Esophagus muscularis mucosa (tissue), 4 donors: ENCODE results near the gene TK2. TPM values are rescaled to one million over a fixed set of nuclear protein-coding genes. Genes with fewer than 3 reads are reported as not detected.

Source experiments
- DNase-seq: peaks from one replicate; pipeline ENCODE4 v3.0.0-alpha.2; 2017; ENCODE audit errors: extremely low spot score
- H3K27ac ChIP-seq, 4 donors: fragments of 200-600 bp; sonication (generic); replicated peaks in 1 of 4; 1 replicate in 3 of 4; 2 replicates in 1 of 4; pipeline ENCODE4 v1.5.1; 2016 to 2019; ENCODE audit warnings: mild to moderate bottlenecking in 1 of 4
- H3K27me3 ChIP-seq, 4 donors: fragments of 200-600 bp; sonication (generic); one replicate each; pipeline versions ENCODE4 v1.5.1 to v1.6.0; 2016 to 2019
- H3K36me3 ChIP-seq, 4 donors: fragments of 200-600 bp; sonication (generic); one replicate each; pipeline ENCODE4 v1.5.1; 2016 to 2019
- H3K4me1 ChIP-seq, 4 donors: fragments of 200-600 bp; sonication (generic); one replicate each; pipeline ENCODE4 v1.5.1; 2016 to 2019
- H3K4me3 ChIP-seq, 4 donors: fragments of 200-600 bp; sonication (generic); 1 replicate in 2 of 4; 2 replicates in 2 of 4; pipeline ENCODE4 v1.5.1; 2016 to 2019; ENCODE audit warnings: mild to moderate bottlenecking in 4 of 4, moderate library complexity in 1 of 4
- H3K9me3 ChIP-seq, 4 donors: fragments of 200-600 bp; sonication (generic); 1 replicate in 3 of 4; 2 replicates in 1 of 4; pipeline ENCODE4 v1.5.1; 2016 to 2019
- EP300 ChIP-seq: sonication (generic); formaldehyde crosslinking; IDR thresholded peaks from one replicate; pipeline ENCODE4 v1.6.1; 2017; ENCODE audit warnings: antibody characterized with exemption
- POLR2A ChIP-seq: fragments of 450-650 bp; IDR thresholded peaks from one replicate; pipeline ENCODE4 v1.6.1; 2017; ENCODE audit warnings: antibody characterized with exemption, moderate library complexity, mild to moderate bottlenecking, low read depth
- POLR2AphosphoS5 ChIP-seq, 2 donors: sonication (generic); formaldehyde crosslinking; IDR thresholded peaks; one replicate each; pipeline ENCODE4 v1.6.1; 2017; ENCODE audit warnings: antibody characterized with exemption in 2 of 2
- WGBS: methylation state at CpG from one replicate; pipeline ENCODE4 v1.1.5; 2018; 5-methylcytosine and 5-hydroxymethylcytosine counted together
- intact Hi-C: fragments of 100-400 bp; cut with DNase I; formaldehyde crosslinking; loops from one replicate; pipeline ENCODE4 v1.15.1; 2023
- total RNA-seq, 4 donors: library from RNA; depleted of rRNA; stranded (reverse); fragments of >200 nt; gene quantifications; one replicate each; pipeline versions ENCODE4 v1.1.0 to v1.2.1, GENCODE V29; 2016
- TF ChIP-seq, protein P1 (sequence below), 3 experiments: fragments of 200-600 bp in 2 of 3; fragments of 450-650 bp in 1 of 3; sonication (generic) in 2 of 3; IDR thresholded peaks; one replicate each; pipeline ENCODE4 v1.5.1; 2017 to 2019; ENCODE audit warnings: antibody characterized with exemption in 3 of 3, mild to moderate bottlenecking in 2 of 3, moderate library complexity in 1 of 3

TK2 gene
- total RNA-seq, 4 donors from 2014 or later: 26.3 to 35.2 (median 30.0) TPM

GRCh38 chr16:66478733-66479511 is 71.0 kb downstream of the TK2 start:
- intact Hi-C loops: no loop called here
- DNase-seq: no peak
- Histone ChIP-seq H3K36me3 (no peaks in the 10 kb centered on the region), H3K4me3 (no peak overlapping the region), H3K27me3 (peaks cover 0 to 34% (median 10%) of the 10 kb centered on the region in 4 donors), H3K4me1 (peaks cover 0 to 10% (median 7%) of the 10 kb centered on the region in 4 donors), H3K27ac (no peak overlapping the region), H3K9me3 (no peaks in the 10 kb centered on the region)
- WGBS: 31% methylated on average over 9 of the region's 10 CpGs
- TF ChIP-seq POLR2A (no peak), POLR2AphosphoS5 (IDR thresholded peaks at IDR 0.05) (peak in 1 of 2 donors; percentile 32)
- TF ChIP-seq, protein P1, sequence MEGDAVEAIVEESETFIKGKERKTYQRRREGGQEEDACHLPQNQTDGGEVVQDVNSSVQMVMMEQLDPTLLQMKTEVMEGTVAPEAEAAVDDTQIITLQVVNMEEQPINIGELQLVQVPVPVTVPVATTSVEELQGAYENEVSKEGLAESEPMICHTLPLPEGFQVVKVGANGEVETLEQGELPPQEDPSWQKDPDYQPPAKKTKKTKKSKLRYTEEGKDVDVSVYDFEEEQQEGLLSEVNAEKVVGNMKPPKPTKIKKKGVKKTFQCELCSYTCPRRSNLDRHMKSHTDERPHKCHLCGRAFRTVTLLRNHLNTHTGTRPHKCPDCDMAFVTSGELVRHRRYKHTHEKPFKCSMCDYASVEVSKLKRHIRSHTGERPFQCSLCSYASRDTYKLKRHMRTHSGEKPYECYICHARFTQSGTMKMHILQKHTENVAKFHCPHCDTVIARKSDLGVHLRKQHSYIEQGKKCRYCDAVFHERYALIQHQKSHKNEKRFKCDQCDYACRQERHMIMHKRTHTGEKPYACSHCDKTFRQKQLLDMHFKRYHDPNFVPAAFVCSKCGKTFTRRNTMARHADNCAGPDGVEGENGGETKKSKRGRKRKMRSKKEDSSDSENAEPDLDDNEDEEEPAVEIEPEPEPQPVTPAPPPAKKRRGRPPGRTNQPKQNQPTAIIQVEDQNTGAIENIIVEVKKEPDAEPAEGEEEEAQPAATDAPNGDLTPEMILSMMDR (IDR thresholded peaks at IDR 0.05): peak; percentile 54 to 79 (median 55)

DNA sequence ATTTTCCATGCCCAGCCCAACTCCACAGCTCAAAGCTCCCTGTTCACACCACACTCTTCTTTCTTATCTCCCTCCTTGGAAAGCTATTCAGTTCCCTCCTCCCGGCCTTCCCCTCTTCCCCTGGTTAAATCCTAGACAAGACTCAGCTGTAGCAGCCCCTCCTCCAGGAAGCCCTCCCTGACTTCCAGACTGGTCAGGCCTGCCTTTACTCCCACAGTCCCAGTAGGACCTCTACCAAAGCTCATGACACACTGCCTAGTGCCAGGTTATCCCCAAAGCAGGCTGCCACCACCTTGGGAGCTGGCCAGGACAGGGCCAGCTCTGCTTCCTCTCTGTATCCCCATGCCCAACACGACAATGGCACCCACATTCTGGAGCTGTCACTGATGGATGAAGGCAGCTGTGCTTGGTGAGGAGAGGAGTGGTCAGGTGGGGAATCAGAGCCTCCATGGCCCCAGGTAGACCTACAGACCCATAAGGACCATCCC is 72.8 kb downstream of the TK2 start:
- TF ChIP-seq EP300: no peak
- TF ChIP-seq POLR2AphosphoS5 (IDR thresholded peaks at IDR 0.05): no peak
- TF ChIP-seq, protein P1 (IDR thresholded peaks at IDR 0.05): no peak
- intact Hi-C loops: no loop called here
- Histone ChIP-seq H3K27me3 (peaks cover 0 to 44% (median 10%) of the 10 kb centered on the region in 4 donors), H3K9me3 (no peaks in the 10 kb centered on the region), H3K4me3 (no peak overlapping the region), H3K36me3 (no peaks in the 10 kb centered on the region), H3K27ac (no peak overlapping the region), H3K4me1 (peaks cover 0 to 9% (median 6%) of the 10 kb centered on the region in 4 donors)
- no peak for DNase-seq
- 79% methylated on average over 2 of the region's 2 CpGs for WGBS

GRCh38 chr16:66476328-66477027 is 73.4 kb downstream of the TK2 start:
- TF ChIP-seq, protein P1 (IDR thresholded peaks at IDR 0.05): no peak
- TF ChIP-seq POLR2A (no peak), POLR2AphosphoS5 (IDR thresholded peaks at IDR 0.05) (no peak), EP300 (no peak)
- intact Hi-C loops: no loop called here
- Histone ChIP-seq H3K36me3 (no peaks in the 10 kb centered on the region), H3K27me3 (peaks cover 0 to 44% (median 10%) of the 10 kb centered on the region in 4 donors), H3K4me1 (peaks cover 0 to 9% (median 6%) of the 10 kb centered on the region in 4 donors), H3K4me3 (no peak overlapping the region), H3K9me3 (no peaks in the 10 kb centered on the region), H3K27ac (no peak overlapping the region)
- WGBS: 57% methylated on average over 8 of the region's 8 CpGs
- DNase-seq: no peak

DNA sequence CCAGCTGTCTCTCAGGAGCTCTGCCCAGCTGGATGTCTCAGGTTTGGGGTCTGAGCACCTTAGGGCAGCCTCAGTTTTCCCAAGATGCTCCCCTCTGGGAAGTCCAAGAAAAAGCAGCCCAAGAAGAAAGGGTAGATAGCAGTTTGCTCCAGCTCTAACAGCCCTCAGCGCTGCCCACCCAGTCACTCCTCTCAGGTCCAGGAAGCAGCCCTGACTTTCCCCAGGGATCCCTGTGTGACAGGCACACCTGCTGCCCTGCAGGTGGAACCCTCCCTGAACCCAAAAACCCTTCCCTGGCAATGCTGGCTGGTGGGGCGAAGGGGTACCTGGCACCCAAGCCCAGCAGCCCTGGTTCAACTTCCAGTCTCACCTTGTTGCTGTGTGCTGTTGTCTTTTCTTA is 74.7 kb downstream of the TK2 start:
- peaks cover 0 to 9% (median 6%) of the 10 kb centered on the region in 4 donors for H3K4me1 ChIP-seq
- peaks cover 0 to 44% (median 10%) of the 10 kb centered on the region in 4 donors for H3K27me3 ChIP-seq
- DNase-seq: no peak

More for the DNA sequence above, 74.7 kb downstream of the TK2 start:
- no peak overlapping the region for H3K4me3 ChIP-seq
- H3K36me3 ChIP-seq: no peaks in the 10 kb centered on the region
- intact Hi-C loops: no loop called here
- no peak overlapping the region for H3K27ac ChIP-seq
- 86% methylated on average over 1 of the region's 2 CpGs for WGBS
- TF ChIP-seq, protein P1 (IDR thresholded peaks at IDR 0.05): no peak
- TF ChIP-seq POLR2AphosphoS5 (IDR thresholded peaks at IDR 0.05) (no peak), POLR2A (no peak), EP300 (no peak)
- H3K9me3 ChIP-seq: no peaks in the 10 kb centered on the region
